Thyroid gland (tissue), 4 donors: ENCODE results near the gene IMMP1L.

Experiments used
- CTCF ChIP-seq, 6 experiments: fragments of 200-600 bp in 3 of 6; fragments of 450-650 bp in 3 of 6; sonication (generic) in 3 of 6; IDR thresholded peaks; one replicate each; pipeline ENCODE4 v1.5.1; 2016 to 2019; ENCODE audit warnings: antibody characterized with exemption in 6 of 6, mild to moderate bottlenecking in 2 of 6, inconsistent platforms in 1 of 6, moderate library complexity in 1 of 6
- POLR2A ChIP-seq, 2 donors: fragments of 450-650 bp; IDR thresholded peaks; one replicate each; pipeline ENCODE4 v1.6.1; 2017; ENCODE audit warnings: antibody characterized with exemption in 2 of 2, mild to moderate bottlenecking in 2 of 2, moderate library complexity in 1 of 2

DNA sequence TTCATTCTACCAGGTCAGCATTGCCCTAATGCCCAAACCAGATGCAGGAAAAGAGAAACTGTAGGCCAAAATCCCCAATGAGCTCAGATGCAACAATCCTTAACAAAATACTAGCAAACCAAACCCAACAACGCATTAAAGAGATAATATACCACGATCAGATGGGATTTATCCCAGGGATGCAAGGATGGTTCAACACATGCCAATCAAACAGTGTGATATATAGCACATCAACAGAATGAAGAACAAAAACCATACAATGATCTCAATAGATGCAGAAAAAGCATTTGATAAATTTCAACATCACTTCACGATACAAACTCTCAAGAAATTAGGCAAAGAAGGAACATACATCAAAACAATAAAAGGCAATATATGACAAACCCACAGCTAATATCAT lies 45.0 kb downstream of the IMMP1L start:
- TF ChIP-seq POLR2A (IDR thresholded peaks at IDR 0.05) = no peak
- TF ChIP-seq CTCF (IDR thresholded peaks at IDR 0.05) = no peak
